ENCODE results near the gene MEN1. TPM values are rescaled to one million over a fixed set of nuclear protein-coding genes. Genes with fewer than 3 reads are reported as not detected.

MEN1 gene
- total and polyA plus RNA-seq, 2 of the 13 experiments (the other 11 are each of a cell fraction or from before 2014, with no cell fraction given), result 20.5 to 27.3 TPM

DNA sequence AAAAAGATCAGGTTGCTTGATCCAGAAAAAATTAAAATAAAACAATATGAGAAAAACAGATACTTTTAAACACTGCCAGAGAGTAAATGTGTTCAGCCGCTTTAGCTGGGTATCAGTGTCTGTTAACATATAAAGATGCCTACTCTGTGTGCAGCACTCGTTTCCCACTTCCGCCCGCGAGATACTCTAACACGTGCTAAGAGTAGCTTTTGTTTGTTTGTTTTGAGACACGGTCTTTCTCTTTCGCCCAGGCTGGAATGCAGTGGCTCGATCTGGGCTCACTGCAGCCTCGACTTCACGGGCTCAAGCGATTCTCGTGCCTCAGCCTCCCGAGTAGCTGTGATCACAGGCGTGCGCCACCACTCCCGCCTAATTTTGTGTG, 531 bp upstream of the MEN1 start (continued):
- TF ChIP-seq ZSCAN31 (CRISPR knock-in tag; IDR thresholded peaks at IDR 0.05; ENCODE audit: low read depth) (no peak), ZNF766 (CRISPR knock-in tag; IDR thresholded peaks at IDR 0.05; ENCODE audit: borderline replicate concordance) (no peak), ZKSCAN1 (IDR thresholded peaks at IDR 0.05; ENCODE audit: low read length) (peak; percentile 81), KDM1A (CRISPR knock-in tag; IDR thresholded peaks at IDR 0.05) (peak; percentile 69), ADNP (CRISPR knock-in tag; IDR thresholded peaks at IDR 0.05) (0 out of 2 replicates have a peak, but pooled peaks have one; percentile 58), THAP11 (CRISPR knock-in tag; IDR thresholded peaks at IDR 0.05) (peak; percentile 63), FOXO1 (CRISPR knock-in tag; IDR thresholded peaks at IDR 0.05) (no peak), ZFAT (CRISPR knock-in tag; conservative IDR thresholded peaks at IDR 0.05) (no peak), HDAC1 (CRISPR knock-in tag; IDR thresholded peaks at IDR 0.05) (0 out of 2 replicates have a peak, but pooled peaks have one; percentile 31), SOX5 (CRISPR knock-in tag; IDR thresholded peaks at IDR 0.05; ENCODE audit: borderline replicate concordance) (no peak), SAP130 (CRISPR knock-in tag; IDR thresholded peaks at IDR 0.05; ENCODE audit: low read depth) (0 out of 2 replicates have a peak, but pooled peaks have one; percentile 7)
- TF ChIP-seq, protein P1, sequence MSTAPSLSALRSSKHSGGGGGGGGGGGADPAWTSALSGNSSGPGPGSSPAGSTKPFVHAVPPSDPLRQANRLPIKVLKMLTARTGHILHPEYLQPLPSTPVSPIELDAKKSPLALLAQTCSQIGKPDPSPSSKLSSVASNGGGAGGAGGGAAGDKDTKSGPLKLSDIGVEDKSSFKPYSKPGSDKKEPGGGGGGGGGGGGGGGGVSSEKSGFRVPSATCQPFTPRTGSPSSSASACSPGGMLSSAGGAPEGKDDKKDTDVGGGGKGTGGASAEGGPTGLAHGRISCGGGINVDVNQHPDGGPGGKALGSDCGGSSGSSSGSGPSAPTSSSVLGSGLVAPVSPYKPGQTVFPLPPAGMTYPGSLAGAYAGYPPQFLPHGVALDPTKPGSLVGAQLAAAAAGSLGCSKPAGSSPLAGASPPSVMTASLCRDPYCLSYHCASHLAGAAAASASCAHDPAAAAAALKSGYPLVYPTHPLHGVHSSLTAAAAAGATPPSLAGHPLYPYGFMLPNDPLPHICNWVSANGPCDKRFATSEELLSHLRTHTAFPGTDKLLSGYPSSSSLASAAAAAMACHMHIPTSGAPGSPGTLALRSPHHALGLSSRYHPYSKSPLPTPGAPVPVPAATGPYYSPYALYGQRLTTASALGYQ (CRISPR knock-in tag; IDR thresholded peaks at IDR 0.05), result 0 out of 2 replicates have a peak, but pooled peaks have one; percentile 2
- TF ChIP-seq, protein P2, sequence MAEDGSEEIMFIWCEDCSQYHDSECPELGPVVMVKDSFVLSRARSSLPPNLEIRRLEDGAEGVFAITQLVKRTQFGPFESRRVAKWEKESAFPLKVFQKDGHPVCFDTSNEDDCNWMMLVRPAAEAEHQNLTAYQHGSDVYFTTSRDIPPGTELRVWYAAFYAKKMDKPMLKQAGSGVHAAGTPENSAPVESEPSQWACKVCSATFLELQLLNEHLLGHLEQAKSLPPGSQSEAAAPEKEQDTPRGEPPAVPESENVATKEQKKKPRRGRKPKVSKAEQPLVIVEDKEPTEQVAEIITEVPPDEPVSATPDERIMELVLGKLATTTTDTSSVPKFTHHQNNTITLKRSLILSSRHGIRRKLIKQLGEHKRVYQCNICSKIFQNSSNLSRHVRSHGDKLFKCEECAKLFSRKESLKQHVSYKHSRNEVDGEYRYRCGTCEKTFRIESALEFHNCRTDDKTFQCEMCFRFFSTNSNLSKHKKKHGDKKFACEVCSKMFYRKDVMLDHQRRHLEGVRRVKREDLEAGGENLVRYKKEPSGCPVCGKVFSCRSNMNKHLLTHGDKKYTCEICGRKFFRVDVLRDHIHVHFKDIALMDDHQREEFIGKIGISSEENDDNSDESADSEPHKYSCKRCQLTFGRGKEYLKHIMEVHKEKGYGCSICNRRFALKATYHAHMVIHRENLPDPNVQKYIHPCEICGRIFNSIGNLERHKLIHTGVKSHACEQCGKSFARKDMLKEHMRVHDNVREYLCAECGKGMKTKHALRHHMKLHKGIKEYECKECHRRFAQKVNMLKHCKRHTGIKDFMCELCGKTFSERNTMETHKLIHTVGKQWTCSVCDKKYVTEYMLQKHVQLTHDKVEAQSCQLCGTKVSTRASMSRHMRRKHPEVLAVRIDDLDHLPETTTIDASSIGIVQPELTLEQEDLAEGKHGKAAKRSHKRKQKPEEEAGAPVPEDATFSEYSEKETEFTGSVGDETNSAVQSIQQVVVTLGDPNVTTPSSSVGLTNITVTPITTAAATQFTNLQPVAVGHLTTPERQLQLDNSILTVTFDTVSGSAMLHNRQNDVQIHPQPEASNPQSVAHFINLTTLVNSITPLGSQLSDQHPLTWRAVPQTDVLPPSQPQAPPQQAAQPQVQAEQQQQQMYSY (CRISPR knock-in tag; IDR thresholded peaks at IDR 0.05), result no peak
- TF ChIP-seq, protein P3, sequence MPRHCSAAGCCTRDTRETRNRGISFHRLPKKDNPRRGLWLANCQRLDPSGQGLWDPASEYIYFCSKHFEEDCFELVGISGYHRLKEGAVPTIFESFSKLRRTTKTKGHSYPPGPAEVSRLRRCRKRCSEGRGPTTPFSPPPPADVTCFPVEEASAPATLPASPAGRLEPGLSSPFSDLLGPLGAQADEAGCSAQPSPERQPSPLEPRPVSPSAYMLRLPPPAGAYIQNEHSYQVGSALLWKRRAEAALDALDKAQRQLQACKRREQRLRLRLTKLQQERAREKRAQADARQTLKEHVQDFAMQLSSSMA (CRISPR knock-in tag; IDR thresholded peaks at IDR 0.05), result no peak
- TF ChIP-seq, protein P4, sequence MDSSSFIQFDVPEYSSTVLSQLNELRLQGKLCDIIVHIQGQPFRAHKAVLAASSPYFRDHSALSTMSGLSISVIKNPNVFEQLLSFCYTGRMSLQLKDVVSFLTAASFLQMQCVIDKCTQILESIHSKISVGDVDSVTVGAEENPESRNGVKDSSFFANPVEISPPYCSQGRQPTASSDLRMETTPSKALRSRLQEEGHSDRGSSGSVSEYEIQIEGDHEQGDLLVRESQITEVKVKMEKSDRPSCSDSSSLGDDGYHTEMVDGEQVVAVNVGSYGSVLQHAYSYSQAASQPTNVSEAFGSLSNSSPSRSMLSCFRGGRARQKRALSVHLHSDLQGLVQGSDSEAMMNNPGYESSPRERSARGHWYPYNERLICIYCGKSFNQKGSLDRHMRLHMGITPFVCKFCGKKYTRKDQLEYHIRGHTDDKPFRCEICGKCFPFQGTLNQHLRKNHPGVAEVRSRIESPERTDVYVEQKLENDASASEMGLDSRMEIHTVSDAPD (CRISPR knock-in tag; IDR thresholded peaks at IDR 0.05), result no peak
- TF ChIP-seq, protein P5, sequence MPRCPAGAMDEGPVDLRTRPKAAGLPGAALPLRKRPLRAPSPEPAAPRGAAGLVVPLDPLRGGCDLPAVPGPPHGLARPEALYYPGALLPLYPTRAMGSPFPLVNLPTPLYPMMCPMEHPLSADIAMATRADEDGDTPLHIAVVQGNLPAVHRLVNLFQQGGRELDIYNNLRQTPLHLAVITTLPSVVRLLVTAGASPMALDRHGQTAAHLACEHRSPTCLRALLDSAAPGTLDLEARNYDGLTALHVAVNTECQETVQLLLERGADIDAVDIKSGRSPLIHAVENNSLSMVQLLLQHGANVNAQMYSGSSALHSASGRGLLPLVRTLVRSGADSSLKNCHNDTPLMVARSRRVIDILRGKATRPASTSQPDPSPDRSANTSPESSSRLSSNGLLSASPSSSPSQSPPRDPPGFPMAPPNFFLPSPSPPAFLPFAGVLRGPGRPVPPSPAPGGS (CRISPR knock-in tag; IDR thresholded peaks at IDR 0.05), result 0 out of 2 replicates have a peak, but pooled peaks have one; percentile 8
- TF ChIP-seq, protein P6, sequence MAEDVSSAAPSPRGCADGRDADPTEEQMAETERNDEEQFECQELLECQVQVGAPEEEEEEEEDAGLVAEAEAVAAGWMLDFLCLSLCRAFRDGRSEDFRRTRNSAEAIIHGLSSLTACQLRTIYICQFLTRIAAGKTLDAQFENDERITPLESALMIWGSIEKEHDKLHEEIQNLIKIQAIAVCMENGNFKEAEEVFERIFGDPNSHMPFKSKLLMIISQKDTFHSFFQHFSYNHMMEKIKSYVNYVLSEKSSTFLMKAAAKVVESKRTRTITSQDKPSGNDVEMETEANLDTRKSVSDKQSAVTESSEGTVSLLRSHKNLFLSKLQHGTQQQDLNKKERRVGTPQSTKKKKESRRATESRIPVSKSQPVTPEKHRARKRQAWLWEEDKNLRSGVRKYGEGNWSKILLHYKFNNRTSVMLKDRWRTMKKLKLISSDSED (CRISPR knock-in tag; IDR thresholded peaks at IDR 0.05), result no peak
- TF ChIP-seq, protein P7, sequence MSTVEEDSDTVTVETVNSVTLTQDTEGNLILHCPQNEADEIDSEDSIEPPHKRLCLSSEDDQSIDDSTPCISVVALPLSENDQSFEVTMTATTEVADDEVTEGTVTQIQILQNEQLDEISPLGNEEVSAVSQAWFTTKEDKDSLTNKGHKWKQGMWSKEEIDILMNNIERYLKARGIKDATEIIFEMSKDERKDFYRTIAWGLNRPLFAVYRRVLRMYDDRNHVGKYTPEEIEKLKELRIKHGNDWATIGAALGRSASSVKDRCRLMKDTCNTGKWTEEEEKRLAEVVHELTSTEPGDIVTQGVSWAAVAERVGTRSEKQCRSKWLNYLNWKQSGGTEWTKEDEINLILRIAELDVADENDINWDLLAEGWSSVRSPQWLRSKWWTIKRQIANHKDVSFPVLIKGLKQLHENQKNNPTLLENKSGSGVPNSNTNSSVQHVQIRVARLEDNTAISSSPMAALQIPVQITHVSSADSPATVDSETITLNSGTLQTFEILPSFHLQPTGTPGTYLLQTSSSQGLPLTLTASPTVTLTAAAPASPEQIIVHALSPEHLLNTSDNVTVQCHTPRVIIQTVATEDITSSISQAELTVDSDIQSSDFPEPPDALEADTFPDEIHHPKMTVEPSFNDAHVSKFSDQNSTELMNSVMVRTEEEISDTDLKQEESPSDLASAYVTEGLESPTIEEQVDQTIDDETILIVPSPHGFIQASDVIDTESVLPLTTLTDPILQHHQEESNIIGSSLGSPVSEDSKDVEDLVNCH (CRISPR knock-in tag; IDR thresholded peaks at IDR 0.05), result no peak

Data from HepG2 (cell line).